Bronchial epithelial cell (primary cell): ENCODE results near the gene TSPO. TPM values are rescaled to one million over a fixed set of nuclear protein-coding genes. Genes with fewer than 3 reads are reported as not detected.

Experiments used
- DNase-seq: peaks from one replicate; pipeline ENCODE4 v3.0.0-alpha.2; 2010; ENCODE audit warnings: low read depth
- FAIRE-seq: peaks from 2 replicates; lab custom pipeline; 2011; peaks lifted over from hg19 to GRCh38; lab: Jason Lieb, UNC
- H3K27me3 ChIP-seq: 2 replicates; pipeline ENCODE4 v1.5.1; 2011; ENCODE audit warnings: low read length; ENCODE audit not compliant: control insufficient read depth, insufficient read depth
- H3K36me3 ChIP-seq: 2 replicates; pipeline ENCODE4 v1.5.1; 2011; ENCODE audit warnings: low read length; ENCODE audit not compliant: control insufficient read depth, insufficient read depth
- H3K4me3 ChIP-seq: 2 replicates; pipeline ENCODE4 v1.5.1; 2011; ENCODE audit warnings: mild to moderate bottlenecking, low read depth, low read length, control low read depth
- CTCF ChIP-seq: IDR thresholded peaks from 2 replicates; pipeline ENCODE4 v1.5.1; 2011; ENCODE audit warnings: mild to moderate bottlenecking, moderate library complexity, low read length, control low read depth, inconsistent platforms; ENCODE audit not compliant: insufficient read depth, severe bottlenecking
- total RNA-seq: library from RNA; depleted of rRNA; stranded (reverse); fragments of >200 nt; gene quantifications from 2 replicates; pipeline ENCODE4 v1.2.1, GENCODE V29; 2014

Gene TSPO
- total RNA-seq, 1 donor from 2014 or later, result 419 TPM

DNA sequence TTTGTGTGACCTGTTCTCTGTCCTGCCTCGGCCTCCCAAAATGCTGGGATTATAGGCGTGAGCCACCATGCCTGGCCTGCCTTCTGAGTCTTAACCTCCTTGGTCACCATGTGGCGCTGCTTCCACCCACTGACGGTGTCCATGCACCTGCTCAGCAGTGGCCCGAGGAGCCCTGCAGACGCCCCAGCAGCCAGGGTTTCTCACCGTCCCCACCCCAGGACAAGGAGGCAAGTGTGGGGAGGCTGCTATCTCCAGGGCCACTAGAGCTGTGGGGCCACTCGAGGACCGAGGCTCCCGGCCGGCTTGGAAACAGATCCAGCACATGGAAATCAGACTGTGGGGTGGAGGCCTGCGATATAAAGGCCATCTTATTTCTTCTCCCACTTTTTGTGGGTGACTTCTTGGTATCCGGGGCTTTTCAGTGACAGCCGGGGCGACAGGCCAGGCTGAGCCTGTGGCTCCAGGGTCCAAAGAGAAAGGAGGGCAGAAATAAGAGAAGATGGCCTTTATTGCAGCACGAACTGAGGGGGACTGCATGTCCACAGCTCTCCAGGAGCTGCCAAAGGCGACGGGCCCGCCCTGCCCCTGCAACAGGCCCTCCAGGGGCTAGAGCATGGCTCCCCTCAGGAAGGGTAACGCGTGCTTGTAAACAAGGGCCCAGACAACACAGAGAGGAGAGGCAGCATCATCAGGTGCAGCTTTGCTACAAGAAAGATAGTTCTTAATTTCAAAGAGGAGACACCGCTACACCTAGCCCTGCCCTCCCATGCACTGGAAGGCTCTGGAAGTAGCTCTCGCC, 15.0 kb downstream of the TSPO start:
- Histone ChIP-seq H3K4me3 (no peak overlapping the region), H3K36me3 (peaks cover 28% of the 10 kb centered on the region), H3K27me3 (no peaks in the 10 kb centered on the region)
- FAIRE-seq (no peak), DNase-seq (no peak)
- TF ChIP-seq CTCF, result no peak

GRCh38 chr22:43167001-43167589, 15.7 kb downstream of the TSPO start:
- H3K36me3 ChIP-seq, result peaks cover 34% of the 10 kb centered on the region
- no peak for DNase-seq
- no peak for FAIRE-seq
- no peaks in the 10 kb centered on the region for H3K27me3 ChIP-seq
- TF ChIP-seq CTCF, result no peak
- H3K4me3 ChIP-seq, result no peak overlapping the region

- no peak for TF ChIP-seq CTCF
- H3K27me3 ChIP-seq, result no peaks in the 10 kb centered on the region
- peaks cover 36% of the 10 kb centered on the region for H3K36me3 ChIP-seq
- FAIRE-seq (no peak), DNase-seq (no peak)
- H3K4me3 ChIP-seq, result no peak overlapping the region
Measured at GRCh38 chr22:43168471-43169309, 17.3 kb downstream of the TSPO start.

- H3K4me3 ChIP-seq, result no peak overlapping the region
- no peak for FAIRE-seq
- TF ChIP-seq CTCF, result no peak
- H3K36me3 ChIP-seq, result peaks cover 43% of the 10 kb centered on the region
- no peak for DNase-seq
- no peaks in the 10 kb centered on the region for H3K27me3 ChIP-seq
Measured at GRCh38 chr22:43169310-43170130, 18.2 kb downstream of the TSPO start.

DNA sequence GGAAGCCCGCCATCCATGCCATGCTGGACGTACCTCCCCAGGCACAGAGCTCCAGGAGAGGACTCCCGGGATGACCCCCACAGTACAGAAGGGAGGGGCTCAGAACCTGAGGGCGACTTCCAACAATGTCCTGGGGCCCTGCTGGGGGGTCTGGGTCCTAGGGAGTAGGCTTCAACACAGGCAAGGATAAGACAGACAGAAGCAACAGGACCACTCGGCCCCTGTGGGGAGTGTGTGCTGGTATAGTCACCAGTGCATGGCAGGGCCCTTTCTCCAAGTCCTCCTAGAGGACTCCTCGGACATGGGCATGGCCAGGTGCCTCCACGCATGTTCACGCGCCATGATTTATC, 18.7 kb downstream of the TSPO start:
- Histone ChIP-seq H3K36me3 (peaks cover 48% of the 10 kb centered on the region), H3K4me3 (no peak overlapping the region), H3K27me3 (no peaks in the 10 kb centered on the region)
- no peak for TF ChIP-seq CTCF
- FAIRE-seq (peak; percentile 40), DNase-seq (no peak)
